ENCODE measurements around the gene TAF10. TPM values are rescaled to one million over a fixed set of nuclear protein-coding genes. Genes with fewer than 3 reads are reported as not detected.

TAF10 gene
- 171 to 245 TPM (median 223 TPM) in 5 replicates for total RNA-seq (2022; extraction: Qiagen RNA extraction)

GRCh38 chr11:6612213-6613041, at the start of gene TAF10:
Gene TAF10, minus strand, starts transcription at chr11:6612216. Its CDS starts 27 bp downstream, at chr11:6612189.

GRCh38 chr11:6655790-6656583, 44.0 kb upstream of the TAF10 start, which contains the start of gene DCHS1:
Gene DCHS1, minus strand, starts transcription at chr11:6655809. Its CDS starts 14,196 bp downstream, at chr11:6641613.

DNA sequence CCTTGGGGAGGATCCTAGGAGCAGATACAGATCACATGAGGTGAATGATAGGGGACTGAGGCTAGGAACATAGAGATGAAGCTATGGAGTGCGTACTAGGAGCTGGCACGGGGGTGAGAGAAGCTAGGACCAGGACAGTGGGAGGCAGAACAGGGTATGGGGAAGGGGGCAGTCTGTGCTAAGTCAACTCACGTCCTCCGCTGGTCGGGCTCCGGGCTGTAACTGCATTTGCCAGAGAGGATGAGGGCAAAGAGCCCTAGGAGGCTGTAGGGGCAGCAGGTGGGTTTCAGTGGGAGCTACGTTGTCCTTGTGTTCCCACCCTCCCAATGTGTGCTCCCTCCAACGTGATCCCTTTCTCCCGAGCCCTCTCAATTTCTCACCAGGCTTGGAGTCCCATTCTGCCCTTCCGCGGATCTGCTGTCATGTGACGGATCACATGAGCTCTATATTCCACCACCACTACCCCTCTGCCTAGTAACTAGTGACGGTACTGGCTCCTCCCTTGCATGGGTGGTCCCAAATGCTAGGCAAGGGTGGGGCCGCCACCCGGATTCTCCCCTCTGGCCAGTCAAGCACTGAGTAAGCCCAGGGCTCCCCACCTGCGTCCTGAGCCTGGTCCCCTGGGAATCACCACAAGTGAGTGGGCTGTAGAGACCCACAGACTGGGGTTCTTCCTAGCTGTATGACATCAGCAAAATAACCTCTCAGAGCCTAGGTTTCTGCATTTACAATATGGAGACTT, 7.2 kb upstream of the TAF10 start, which contains the start of gene TPP1:
TSS of gene TPP1 (minus strand) at position 419 of the 742 bp plus-strand sequence. CDS start at position 397, 22 bp downstream.

DNA sequence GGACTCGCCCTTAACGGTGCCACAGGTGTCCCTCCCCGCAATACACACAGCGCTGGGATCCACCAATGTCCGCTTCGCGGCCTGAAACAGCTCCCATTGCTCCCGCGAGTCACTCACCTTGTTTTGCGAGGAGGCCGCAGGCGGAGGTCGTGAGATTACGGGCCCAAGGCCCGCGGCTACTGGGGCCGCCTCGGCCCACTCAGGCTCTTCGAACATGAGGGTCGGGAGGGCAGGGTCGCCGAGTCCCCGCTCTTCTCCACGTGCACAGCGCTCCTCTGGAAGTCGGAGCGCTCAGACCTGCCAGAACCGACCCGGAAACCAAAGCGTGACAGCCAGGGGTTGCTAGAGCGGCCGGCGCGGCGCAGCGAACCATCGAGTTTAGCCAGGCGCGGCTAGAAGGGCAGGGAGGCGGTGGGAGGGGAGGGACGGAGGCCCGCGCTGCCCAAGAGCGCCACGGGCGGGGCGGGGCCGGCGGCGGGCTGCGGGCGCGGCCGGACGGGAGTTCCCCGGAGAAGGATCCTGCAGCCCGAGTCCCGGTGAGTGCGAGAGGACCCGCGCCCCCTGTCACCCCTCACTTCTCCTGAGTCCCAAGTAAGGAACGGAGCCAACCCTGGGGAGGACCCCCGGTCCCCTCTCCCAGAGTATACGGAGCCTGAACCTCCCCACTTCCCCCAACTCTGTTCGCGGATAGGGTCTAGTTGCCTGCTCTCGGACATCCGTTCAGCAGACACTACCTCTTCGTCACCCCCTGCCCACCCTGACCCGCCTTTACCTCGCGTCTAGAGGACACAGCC, 8.5 kb downstream of the TAF10 start, which contains the start of the genes ILK and RRP8:
TSS of gene ILK (plus strand) at position 488 of the 794 bp plus-strand sequence. CDS start 498 bp downstream, outside the sequence.
TSS of gene RRP8 (minus strand) at position 330 of the 794 bp plus-strand sequence. CDS start at position 216, 114 bp downstream.

Other genes starting within 250 kb of the TAF10 start
- 8.9 to 11.8 TPM (median 10.5 TPM) in 5 replicates for gene SMPD1, start 221.7 kb downstream of the TAF10 start, total RNA-seq (2022; extraction: Qiagen RNA extraction)
- gene APBB1, start 193.1 kb downstream of the TAF10 start, total RNA-seq (2022; extraction: Qiagen RNA extraction) = 17.8 to 20.8 TPM (median 19.5 TPM) in 5 replicates
- gene HPX, start 171.2 kb downstream of the TAF10 start, total RNA-seq (2022; extraction: Qiagen RNA extraction) = 0.41 to 0.71 TPM (median 0.53 TPM) in 5 replicates
- gene TRIM3, start 138.3 kb downstream of the TAF10 start, total RNA-seq (2022; extraction: Qiagen RNA extraction) = 13.7 to 19.7 TPM (median 19.0 TPM) in 5 replicates
- 50.8 to 56.6 TPM (median 53.6 TPM) in 5 replicates for gene ARFIP2, start 130.9 kb downstream of the TAF10 start, total RNA-seq (2022; extraction: Qiagen RNA extraction)
- 30.1 to 34.2 TPM (median 32.9 TPM) in 5 replicates for gene TIMM10B, start 130.7 kb downstream of the TAF10 start, total RNA-seq (2022; extraction: Qiagen RNA extraction)
- gene DNHD1, start 114.9 kb downstream of the TAF10 start, total RNA-seq (2022; extraction: Qiagen RNA extraction) = 2.2 to 3.0 TPM (median 2.8 TPM) in 5 replicates
- 23.2 to 35.1 TPM (median 30.5 TPM) in 5 replicates for gene RRP8, start 8.6 kb downstream of the TAF10 start, total RNA-seq (2022; extraction: Qiagen RNA extraction)
- 111 to 117 TPM (median 114 TPM) in 5 replicates for gene ILK, start 8.4 kb downstream of the TAF10 start, total RNA-seq (2022; extraction: Qiagen RNA extraction)
- gene TPP1, start 7.2 kb upstream of the TAF10 start, total RNA-seq (2022; extraction: Qiagen RNA extraction) = 39.1 to 45.9 TPM (median 42.1 TPM) in 5 replicates
- gene DCHS1, start 43.6 kb upstream of the TAF10 start, total RNA-seq (2022; extraction: Qiagen RNA extraction) = 0.07 to 0.08 TPM (median 0.07 TPM) in 5 replicates
- 88.3 to 99.9 TPM (median 90.9 TPM) in 5 replicates for gene MRPL17, start 71.1 kb upstream of the TAF10 start, total RNA-seq (2022; extraction: Qiagen RNA extraction)
- gene OR2AG2, start 159.8 kb upstream of the TAF10 start, total RNA-seq (2022; extraction: Qiagen RNA extraction) = 0.06 to 0.11 TPM in 2 of 5 replicates, not detected in the others
- not detected in 5 replicates for gene OR2AG1, start 170.8 kb upstream of the TAF10 start, total RNA-seq (2022; extraction: Qiagen RNA extraction)
- not detected in 5 replicates for gene OR6A2, start 187.5 kb upstream of the TAF10 start, total RNA-seq (2022; extraction: Qiagen RNA extraction)
- not detected in 5 replicates for gene OR10A5, start 233.5 kb upstream of the TAF10 start, total RNA-seq (2022; extraction: Qiagen RNA extraction)

Measured in A549 treated with AZD2906 at 1 μM for 4 hours (cell line).